Mesenteric fat pad (tissue), 1 donor: Measurements from ENCODE around the gene CCDC85B. TPM values are rescaled to one million over a fixed set of nuclear protein-coding genes. Genes with fewer than 3 reads are reported as not detected.

Source experiments
- DNase-seq: peaks from one replicate; pipeline ENCODE4 v3.0.0-alpha.2; 2020; ENCODE audit warnings: low spot score
- total RNA-seq: library from RNA; stranded (reverse); fragmentation: NEBNext Ultra II Directional; extraction: Animal tissue kit (Norgen Biotek cat#: 25700); gene quantifications from one replicate; pipeline ENCODE4 v1.2.1, GENCODE V29; 2021
- donor health status: DM: yes; HTN: yes; CAD: no.

CCDC85B gene
- total RNA-seq, 1 donor from 2014 or later: 26.0 TPM

DNA sequence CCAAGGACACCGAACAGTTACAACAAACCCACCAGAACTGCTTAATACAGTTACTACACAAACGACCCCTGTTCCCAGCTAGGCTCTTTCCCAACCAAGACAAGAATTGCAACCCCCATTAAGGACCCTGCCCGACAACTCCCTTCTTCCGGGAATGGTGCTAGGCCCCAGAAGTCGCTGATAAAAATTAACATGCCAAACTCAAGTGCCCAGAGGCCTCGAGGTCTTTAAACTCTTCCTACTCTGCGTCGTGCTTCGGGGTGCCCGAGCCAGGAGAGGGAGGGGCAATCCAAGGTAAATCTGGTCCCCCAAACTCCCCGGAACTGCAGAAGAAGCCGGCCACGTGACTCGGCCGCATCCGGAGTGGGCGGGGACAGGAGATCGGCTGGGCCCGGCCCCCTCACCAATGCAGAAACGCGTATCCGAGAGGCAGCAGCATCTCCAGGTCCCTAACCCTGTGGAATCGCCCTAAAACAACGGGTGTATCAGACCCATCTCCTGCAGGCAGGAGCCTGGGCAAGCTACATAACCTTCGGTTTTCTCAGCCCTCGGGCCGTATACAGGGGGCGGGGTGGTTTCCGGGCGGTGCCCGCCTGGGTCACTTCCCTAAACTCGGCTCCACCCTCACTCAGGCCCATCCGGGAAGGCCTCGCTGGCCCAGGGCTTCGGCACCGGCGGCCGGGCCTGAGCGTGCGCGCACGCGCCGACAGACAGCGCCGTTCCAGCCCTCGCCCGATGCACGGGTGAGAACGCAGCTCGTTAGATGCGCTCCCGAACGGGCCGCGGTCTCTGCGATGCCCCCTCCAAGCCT lies 33.6 kb upstream of the CCDC85B start:
- peak; percentile 96 for DNase-seq

DNA sequence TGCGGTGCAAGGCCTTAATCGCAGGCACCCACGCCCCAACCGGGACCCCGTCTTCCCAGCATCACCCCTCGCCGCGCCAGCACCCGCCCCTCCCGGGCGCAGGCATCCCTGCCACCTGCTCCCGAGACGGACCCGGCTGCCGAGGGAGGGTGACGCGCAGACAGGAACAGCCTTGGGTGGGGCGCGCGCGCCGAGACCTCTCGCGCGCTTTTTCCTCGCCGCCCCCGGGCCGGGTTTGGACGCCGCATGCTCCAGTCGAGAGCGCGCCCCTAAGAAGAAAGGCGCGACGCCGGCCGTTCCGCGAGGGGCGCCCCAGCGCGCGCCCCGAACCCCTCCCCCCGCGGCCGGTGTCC lies 33.0 kb upstream of the CCDC85B start:
- no peak for DNase-seq

DNA sequence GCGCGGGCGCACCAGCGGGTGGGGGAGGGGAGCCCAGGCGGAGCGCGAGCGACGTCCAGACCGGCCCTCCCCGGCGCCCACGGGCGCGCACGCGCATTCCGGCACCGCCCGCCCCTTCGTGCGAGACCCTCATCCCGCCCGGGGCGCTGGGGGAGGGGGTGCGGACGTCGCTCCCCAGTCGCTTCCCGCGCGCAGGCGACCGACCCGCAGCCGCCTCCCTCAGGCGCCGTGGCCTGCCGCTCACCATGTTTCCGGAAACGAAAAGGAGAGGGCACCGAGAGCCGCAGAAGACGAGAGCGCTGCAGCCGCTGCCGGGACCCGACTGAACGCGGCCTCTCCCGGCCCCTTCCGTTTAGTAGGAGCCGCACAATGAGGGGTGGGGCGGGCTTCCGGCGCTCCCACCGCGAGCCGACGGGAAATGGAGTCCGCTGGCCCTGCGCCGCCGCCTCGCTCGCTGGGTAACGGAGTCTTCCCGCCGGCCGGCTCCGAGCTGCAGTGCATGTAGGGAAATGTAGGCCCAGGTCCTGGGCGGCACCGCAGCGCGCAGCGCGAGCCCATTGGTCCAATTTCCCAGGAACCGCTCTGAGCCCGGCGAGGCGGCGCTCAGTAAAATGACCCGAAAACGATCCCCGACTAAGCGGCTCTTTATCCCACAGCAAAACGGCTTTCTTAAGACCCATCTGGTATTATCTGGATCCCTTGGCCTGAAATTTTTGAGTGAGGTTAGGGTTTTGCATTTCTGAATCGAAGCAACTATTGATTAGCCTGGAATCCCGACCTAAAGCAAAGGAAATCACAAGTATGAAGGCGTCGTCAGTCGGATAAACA lies 32.4 kb upstream of the CCDC85B start, which contains the start of gene CFL1:
Gene CFL1 (minus strand): TSS at position 328 of the 828 bp plus-strand sequence. CDS start 81 bp downstream, at position 247.
- DNase-seq: peak; percentile 100

DNA sequence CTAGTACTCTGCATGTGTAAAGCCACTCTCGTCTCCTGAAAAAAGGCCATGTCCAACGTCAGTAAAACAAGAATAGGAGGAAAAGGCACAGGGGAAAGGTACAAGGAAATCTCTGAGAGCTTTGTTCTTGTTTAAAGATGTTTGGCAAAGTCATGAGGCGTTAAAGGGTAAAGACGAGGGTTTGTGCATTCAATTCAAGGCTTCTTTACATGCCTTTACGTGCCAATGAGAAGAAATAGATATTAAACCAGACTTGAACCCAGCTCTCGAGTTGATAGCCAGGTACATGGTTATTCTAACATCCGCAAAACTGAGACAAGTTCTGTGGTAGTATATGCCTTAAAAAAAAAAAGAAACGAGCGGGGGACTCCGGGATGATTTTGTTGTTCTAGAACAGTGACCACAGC lies 31.8 kb upstream of the CCDC85B start:
- no peak for DNase-seq

DNA sequence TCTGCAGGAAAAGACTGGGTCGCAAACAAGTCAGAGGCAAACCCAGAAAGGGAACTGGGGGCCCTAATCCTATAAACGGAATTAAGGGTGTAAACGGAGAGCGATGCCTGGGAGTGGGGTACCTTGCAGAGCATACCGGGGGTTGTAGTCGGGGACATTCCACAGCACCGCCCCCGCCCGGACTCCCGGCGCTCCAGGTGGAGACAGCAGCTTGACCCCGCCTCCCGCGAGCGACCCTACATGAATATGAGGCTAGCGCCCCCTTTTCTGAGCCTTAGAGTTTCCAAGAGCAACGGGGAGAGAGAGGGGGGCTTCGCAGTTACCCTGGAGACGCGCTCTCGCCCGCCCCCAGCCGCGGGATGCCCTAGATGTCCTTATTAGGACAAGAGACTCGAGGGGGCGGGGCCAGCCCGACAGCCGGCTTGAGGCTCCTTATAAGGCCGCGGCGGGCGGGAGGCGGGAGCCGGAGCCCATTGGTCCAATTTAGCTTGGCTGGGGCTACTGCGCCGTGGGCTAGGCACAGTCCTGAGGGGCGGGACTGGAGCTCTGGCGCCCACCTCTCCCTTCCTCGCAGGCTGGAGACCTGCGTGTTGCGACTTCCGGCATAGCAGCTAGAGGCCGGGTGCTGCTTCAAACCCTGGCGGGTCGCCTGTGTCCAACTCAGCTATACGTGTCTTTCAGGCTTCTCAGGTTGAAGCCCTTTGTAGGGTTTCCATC lies 31.2 kb upstream of the CCDC85B start:
- peak; percentile 99 for DNase-seq

DNA sequence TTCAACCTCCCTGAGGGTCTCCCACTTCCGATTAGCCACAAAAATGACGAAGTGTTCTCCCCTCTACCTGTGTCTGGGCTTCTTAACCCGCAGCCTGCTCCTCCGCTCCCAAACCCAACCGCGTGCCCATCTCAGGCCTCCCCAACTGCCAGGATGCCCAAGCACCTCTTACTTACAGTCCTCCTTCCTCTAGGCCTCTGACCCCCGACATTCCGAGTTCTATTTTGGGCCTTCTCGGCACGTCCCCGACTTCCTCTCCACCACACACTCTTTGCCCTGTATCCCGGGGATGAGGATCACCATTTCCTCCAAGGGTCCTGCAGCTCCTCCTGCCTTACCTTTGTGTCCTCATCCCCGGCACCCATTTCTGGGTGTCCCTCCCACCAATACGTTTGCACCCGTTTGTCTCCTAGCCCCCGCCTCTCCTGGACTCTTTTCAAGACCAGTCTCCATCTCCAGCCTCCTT lies 30.6 kb upstream of the CCDC85B start:
- no peak for DNase-seq

DNA sequence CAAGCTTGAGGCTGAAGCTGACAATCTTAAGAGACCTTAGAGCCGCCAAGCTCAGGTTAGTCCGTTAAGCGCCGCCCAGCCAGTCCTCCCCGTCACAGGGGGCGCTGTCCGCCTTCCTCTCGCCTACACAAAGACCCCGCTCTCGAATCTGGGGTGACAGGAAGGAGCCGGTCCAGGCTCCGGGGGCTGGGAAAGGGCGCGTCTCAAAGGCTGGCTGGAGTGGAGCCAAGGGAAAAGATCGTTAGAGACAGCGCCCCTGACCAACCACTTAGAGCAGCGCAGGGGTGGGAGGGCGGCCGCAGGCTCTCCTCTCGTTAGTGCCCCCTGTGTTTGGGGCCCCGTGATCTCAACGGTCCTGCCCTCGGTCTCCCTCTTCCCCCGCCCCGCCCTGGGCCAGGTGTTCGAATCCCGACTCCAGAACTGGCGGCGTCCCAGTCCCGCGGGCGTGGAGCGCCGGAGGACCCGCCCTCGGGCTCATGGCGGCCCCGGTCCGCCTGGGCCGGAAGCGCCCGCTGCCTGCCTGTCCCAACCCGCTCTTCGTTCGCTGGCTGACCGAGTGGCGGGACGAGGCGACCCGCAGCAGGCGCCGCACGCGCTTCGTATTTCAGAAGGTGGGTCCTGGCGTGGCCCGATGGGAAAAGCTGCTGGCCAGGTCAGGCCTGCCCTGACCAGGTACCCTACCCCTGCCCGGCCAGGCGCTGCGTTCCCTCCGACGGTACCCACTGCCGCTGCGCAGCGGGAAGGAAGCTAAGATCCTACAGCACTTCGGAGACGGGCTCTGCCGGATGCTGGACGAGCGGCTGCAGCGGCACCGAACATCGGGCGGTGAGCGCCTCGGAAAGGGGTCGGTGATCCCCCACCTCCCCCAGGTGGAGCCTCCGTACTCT lies 30.0 kb upstream of the CCDC85B start, which contains the start of gene MUS81:
Gene MUS81 (plus strand): TSS at position 156 of the 887 bp plus-strand sequence. CDS start 321 bp downstream, at position 477.
- peak; percentile 98 for DNase-seq

DNA sequence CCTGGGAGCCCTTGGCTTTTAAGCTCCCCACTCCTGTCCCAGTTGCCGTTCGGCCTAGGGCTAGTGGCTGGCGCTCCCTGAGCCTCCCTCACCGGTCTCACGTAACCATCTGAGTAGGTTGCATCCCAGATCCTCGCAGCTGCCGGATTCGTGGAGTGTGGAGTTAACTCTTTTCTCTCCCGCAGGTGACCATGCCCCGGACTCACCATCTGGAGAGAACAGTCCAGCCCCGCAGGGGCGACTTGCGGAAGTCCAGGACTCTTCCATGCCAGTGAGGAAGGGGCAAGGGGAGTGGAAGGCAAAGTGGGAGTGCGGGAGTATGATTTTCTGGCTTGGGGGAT lies 29.3 kb upstream of the CCDC85B start:
- DNase-seq: no peak

DNA sequence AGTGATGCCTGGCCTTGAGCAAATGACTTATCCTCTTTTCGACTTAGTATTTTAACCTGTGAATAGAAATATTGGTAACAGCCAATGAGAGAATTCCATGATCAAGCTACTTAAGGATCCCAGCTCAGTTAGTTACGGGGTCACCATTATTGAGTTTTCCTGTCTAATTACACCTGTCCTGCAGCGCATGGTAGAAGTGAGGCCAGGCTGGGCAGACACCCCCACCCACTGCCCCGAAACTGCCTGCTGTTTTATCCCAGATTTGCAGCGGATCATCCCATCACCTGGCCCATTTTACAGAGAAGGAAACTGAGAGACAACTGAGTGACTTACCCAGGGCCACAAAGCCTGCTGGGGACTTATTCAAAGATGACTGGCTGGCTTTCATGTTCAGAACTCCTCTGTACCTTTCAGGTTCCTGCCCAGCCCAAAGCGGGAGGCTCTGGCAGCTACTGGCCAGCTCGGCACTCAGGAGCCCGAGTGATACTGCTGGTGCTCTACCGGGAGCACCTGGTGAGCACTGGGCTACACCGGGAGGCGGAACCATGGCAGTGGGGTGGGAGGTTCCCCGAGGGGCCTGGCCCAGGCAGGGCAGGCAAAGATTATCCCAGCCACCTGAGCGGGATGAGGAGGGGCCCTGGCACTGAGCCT lies 28.8 kb upstream of the CCDC85B start:
- peak; percentile 84 for DNase-seq

DNA sequence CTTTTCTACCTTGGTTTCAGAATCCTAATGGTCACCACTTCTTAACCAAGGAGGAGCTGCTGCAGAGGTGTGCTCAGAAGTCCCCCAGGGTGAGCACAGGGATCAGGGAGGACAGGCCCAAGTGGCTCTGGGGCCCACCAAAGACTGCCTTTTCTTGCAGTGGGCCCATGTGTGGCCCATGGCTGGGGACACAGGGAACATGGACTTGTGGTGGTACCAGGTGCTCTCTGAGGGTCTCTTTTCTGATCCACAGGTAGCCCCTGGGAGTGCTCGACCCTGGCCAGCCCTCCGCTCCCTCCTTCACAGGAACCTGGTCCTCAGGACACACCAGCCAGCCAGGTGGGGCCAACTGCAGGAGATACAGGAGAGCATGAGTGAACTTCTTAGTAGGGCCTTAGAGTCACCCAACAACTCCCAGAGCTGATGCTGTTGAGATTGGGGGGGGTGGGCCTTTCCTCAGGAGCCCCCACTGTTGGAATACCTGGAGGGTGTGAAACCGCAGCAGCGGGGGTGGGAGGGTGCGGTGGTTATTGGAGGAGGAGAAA lies 28.2 kb upstream of the CCDC85B start:
- DNase-seq: no peak

DNA sequence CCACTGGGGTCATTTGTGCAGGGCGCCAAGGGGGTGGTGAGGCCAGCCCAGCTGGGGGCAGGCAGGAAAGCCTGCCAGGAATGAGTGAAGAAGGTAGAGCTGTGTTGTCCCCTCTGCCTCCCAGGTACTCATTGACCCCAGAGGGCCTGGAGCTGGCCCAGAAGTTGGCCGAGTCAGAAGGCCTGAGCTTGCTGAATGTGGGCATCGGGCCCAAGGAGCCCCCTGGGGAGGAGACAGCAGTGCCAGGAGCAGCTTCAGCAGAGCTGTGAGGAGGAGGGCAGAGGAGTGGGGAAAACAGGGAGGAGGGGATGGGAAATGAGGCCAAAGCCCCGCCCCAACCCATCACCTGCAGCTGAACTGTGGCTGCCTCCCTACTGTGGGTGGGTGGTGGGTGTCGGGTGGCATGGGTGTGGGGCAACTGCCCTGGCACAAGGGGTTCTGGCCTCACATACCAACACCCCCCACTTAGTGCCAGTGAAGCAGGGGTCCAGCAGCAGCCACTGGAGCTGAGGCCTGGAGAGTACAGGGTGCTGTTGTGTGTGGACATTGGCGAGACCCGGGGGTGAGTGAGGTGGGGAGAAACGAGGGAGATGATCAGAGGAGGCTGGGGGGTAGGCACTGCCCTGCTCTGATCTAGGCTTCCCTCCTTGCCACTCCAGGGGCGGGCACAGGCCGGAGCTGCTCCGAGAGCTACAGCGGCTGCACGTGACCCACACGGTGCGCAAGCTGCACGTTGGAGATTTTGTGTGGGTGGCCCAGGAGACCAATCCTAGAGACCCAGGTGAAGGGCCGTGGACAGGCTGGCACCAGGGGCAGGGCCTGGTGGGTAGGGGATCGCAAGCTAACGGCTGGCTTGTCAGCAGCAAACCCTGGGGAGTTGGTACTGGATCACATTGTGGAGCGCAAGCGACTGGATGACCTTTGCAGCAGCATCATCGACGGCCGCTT lies 27.3 kb upstream of the CCDC85B start:
- no peak for DNase-seq

DNA sequence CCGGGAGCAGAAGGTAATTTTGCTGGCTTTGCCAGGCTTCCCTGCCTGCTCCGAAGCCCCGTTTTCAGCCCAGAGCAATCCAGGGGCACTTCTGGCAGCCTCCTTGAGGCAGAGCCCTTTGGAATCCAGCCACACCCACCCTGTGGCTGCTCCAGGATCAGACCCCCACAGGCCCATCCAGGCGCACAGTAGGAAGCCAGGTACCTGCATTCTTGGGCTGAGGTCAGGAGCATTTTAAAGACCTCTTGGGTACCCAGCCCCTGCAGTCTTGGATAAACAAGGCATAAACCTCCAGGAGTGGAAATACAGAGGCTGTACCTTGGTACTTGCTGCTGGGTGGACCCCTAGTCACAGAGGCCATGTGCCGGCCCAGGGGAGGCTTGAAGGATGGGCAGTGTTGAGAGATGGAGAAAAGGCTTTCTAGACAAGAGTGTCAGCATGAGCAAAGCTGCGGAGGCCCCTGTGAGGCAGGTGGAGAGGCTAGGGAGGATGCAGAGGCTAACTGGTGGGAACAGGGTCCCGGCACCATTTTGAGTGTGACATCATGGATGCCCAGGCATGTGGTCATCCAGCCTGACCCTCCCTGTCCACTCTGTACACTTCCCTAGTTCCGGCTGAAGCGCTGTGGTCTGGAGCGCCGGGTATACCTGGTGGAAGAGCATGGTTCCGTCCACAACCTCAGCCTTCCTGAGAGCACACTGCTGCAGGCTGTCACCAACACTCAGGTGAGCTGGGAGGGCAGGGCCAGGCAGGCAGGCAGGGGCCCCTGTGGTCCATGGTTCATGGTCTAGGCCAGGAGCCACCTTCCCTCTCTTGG lies 26.4 kb upstream of the CCDC85B start:
- DNase-seq: no peak

DNA sequence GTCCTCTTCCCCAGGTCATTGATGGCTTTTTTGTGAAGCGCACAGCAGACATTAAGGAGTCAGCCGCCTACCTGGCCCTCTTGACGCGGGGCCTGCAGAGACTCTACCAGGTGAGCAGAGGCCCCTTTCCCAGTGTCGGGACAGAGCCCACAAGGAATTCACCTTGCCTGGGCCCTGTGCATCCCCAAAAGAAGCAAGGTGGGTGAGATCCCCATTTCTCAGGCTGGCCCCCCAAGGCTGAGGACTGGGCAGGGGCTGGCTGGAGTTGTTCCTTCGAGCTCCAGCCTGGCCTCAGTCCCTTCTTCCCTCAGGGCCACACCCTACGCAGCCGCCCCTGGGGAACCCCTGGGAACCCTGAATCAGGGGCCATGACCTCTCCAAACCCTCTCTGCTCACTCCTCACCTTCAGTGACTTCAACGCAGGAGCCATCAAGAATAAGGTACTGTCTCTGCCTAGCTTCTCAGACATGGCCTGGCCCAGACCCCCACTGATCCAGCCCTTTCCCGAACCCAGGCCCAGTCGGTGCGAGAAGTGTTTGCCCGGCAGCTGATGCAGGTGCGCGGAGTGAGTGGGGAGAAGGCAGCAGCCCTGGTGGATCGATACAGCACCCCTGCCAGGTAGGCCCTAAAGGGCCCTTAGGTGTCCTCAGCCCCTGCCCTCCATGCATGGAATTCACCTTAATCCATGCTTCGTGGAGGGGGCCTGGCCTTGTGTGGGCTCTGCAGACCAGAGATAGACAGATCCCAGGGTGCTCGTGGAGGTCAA lies 25.6 kb upstream of the CCDC85B start:
- DNase-seq: no peak

DNA sequence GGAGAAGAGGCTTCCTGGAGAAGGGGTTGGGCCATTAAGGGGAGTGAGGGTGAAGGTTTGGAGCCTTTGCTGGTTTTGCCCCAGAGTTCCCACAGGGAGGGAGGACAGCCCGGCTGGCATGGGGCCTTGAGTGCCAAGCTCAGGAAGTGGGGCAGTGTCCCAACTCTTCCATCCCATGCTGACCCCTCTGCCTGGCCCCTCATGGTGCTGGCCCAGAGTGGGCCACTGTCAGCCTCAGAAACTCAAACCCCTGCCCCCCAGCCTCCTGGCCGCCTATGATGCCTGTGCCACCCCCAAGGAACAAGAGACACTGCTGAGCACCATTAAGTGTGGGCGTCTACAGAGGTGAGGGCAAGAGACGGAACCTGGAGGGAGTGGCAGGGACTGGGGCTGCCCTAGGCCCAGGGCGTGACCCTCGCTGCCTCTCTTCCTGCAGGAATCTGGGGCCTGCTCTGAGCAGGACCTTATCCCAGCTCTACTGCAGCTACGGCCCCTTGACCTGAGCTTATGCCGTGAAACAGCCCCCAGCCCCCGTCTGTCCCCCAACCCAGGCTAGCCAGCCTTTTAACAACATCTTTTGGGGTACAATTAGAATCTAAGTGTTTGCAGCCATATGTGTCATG lies 24.8 kb upstream of the CCDC85B start:
- no peak for DNase-seq

DNA sequence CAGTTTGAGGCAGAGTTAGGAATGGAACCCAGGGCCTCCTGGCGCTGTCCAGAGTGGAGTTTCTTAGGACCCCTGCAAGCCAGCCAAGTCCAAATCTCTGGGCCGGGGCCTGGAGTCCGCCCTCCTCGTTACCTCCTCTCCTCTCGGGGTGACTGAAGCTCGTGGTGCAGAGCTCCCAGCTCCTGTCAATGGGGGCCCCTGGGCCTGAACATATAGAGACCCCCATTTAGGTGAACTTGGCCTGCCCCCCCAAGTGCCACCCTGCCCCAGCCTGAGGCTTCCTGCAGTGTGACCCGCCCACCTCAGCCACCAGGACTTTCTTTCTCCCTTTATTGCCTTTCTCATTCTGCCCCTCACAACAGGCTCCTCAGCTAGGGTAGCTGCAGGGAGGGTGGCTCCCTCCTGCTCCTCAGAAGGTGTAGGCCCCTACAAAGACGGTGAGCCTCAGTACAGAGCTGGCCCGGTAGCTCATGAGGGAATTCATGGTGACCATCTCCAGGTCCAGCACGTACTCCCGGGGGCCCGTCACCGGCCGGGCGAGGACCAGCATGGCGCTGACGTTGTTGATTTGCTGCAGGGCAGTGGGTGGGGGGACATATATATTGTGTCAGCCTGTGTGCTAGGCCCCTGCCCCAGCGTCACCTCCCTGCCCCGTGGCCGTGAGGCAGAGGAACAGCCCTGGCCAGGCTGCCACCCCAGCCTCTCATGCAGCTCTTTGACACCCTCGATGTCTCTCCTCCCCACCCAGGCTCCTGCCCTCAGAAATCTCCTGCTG lies 23.8 kb upstream of the CCDC85B start:
- DNase-seq: no peak
